HG02852 (cell line): Measurements from ENCODE around the gene NDUFA6.
"Not testable (repeated sequence)": the region's sequence is repeated elsewhere in the genome, so short reads cannot be mapped to it uniquely, and the experiment has no call there.

Experiments
- ATAC-seq: cut with Tn5 transposase; IDR thresholded peaks from one replicate; pipeline ENCODE4 v1.9.1; 2021; ENCODE audit warnings: mild to moderate bottlenecking, moderate library complexity; ENCODE audit not compliant: unreplicated experiment

NDUFA6 gene

GRCh38 chr22:42090596-42091454 is at the start of gene NDUFA6:
Gene NDUFA6 (minus strand): TSS chr22:42090772. CDS start chr22:42090744, 28 bp downstream.
- ATAC-seq = peak; percentile 89

DNA sequence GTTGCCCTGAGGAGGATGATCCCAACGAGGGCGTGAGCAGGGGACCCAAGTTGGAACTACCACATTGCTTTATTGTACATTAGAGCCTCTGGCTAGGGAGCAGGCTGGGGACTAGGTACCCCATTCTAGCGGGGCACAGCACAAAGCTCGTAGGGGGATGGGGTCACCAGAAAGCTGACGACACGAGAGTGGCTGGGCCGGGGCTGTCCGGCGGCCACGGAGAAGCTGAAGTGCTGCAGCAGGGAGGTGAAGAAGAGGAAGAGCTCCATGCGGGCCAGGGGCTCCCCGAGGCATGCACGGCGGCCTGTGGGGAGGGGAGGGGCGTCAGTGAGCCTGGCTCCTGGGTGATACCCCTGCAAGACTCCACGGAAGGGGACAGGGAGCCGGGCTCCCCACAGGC is 49.6 kb upstream of the NDUFA6 start:
- ATAC-seq = not testable (repeated sequence)

- ATAC-seq = not testable (repeated sequence)
These were observed 48.9 kb upstream of the NDUFA6 start for GRCh38 chr22:42139508-42139907.

- ATAC-seq = no peak
These were observed 48.4 kb upstream of the NDUFA6 start for GRCh38 chr22:42138972-42139371.

- ATAC-seq = no peak
These were observed 47.7 kb upstream of the NDUFA6 start for GRCh38 chr22:42138122-42138770.

- ATAC-seq = not testable (repeated sequence)
These were observed 45.1 kb upstream of the NDUFA6 start for GRCh38 chr22:42135688-42136087.

- ATAC-seq = no peak
These were observed 43.8 kb upstream of the NDUFA6 start for GRCh38 chr22:42134100-42135020.

GRCh38 chr22:42132457-42132856 is 41.9 kb upstream of the NDUFA6 start:
- ATAC-seq = no peak

DNA sequence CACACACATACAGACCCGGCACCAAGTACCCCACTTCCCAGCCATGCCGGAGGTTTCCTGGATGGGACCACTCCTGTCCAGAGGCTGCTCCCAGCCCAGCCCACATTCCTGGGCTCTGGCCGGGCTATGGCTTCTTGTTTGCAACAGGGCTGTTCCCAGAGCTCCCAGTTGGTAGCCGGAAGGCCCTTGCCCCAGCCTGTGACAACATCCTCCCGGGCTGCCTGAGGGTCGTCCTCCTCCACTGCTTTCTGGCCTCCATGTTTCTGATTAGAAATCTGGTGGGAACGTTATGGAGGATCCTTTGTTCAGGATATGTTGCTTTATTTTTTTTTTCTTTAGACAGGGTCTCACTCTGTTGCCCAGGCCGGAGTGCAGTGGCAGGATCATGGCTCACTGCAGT is 41.0 kb upstream of the NDUFA6 start:
- ATAC-seq = no peak

DNA sequence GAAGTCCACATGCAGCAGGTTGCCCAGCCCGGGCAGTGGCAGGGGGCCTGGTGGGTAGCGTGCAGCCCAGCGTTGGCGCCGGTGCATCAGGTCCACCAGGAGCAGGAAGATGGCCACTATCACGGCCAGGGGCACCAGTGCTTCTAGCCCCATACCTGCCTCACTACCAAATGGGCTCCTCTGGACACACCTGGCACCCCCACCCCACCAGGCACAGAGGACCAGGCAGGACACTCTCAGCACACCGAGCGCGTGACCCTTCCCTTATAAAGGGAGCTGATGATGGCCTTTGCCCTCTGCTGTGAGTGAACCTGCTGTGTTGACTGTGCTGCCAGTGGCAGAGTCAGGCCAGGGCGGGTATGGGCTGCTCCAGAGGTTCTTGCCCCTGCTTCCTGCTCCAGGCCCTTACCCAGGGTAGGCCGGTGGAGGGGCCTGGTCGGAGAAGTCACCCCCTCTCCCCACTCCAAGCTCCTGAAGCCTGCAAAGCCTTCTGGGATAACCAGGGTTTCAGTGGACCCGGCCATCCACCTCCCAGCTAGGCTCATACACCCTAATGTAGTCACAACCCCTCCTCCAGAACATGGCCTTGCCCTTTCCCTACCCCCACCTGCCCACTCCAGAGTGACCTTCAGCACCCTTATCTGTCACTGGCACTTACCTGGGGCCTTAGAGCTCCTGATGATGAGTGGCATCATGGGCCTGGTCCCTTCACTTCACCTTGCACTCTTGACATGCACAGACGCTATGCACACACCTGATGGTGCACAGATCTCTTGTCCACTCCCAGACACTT is 40.3 kb upstream of the NDUFA6 start, which contains the start of gene CYP2D6:
Gene CYP2D6 (minus strand): TSS at position 172 of the 793 bp plus-strand sequence. CDS start 19 bp downstream, at position 153.
- ATAC-seq = not testable (repeated sequence)

- ATAC-seq = not testable (repeated sequence)
These were observed 39.6 kb upstream of the NDUFA6 start for GRCh38 chr22:42130182-42130581.

GRCh38 chr22:42128776-42129694 is 38.5 kb upstream of the NDUFA6 start:
- ATAC-seq = not testable (repeated sequence)

- not testable (repeated sequence) for ATAC-seq
These were observed 37.4 kb upstream of the NDUFA6 start for GRCh38 chr22:42128007-42128406.

DNA sequence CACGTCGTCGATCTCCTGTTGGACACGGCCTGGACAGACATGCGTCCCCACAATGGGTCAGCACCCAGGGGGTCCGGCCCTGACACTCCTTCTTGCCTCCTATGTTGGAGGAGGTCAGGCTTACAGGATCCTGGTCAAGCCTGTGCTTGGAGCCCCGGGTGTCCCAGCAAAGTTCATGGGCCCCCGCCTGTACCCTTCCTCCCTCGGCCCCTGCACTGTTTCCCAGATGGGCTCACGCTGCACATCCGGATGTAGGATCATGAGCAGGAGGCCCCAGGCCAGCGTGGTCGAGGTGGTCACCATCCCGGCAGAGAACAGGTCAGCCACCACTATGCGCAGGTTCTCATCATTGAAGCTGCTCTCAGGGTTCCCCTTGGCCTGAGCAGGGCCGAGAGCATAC is 37.0 kb upstream of the NDUFA6 start:
- no peak for ATAC-seq

DNA sequence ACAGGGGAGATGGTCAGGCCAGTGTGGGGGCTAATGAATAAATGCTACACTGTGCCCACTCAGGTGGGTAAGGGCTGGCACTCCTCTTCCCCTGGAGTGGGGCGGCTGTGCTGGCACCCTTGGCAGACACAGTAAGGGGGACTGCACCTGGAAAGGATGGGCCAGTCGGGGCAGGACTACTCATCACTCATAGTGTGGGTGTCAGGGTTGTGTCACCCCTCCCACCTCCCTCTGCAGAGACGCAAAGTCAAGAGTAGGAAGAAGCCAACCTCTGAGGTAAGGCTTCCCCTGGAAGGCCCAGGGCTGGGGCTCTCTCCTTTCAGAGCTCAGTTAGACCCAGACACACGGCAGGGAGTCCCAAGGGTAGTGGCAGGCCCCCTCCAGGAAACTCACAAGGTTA is 33.0 kb upstream of the NDUFA6 start:
- not testable (repeated sequence) for ATAC-seq

DNA sequence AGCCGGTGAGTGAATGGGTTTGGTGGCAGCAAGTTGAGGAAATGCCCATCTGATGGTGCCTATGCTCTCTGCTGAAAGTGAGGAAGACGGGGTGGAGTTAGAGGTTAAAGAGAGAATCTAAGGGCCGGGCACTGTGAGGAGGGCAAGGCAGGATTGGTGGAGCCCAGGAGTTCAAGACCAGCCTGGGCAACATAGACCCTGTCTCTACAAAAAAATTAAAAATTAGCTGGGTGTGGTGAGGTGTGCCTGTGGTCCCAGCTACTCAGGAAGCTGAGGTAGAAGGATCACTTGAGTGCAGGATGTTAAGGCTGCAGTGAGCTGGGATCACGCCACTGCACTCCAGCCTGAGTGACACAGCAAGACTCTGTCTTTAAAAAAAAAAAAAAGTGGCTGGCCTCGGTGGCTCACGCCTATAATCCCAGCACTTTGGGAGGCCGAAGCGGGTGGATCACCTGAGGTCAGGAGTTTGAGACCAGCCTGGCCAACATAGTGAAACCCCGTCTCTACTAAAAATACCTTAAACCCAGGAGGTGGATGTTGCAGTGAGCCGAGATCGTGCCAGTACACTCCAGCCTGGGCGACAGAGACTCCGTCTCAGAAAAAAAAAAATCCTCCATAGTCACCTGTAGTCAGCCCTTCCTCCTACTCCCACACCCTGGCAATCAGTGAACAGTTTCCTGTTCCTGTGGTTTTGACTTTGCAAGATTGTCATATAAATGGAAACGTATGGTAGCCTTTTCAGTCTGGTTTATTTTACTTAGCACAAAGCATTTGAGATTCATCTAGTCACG is 29.9 kb upstream of the NDUFA6 start:
- not testable (repeated sequence) for ATAC-seq

DNA sequence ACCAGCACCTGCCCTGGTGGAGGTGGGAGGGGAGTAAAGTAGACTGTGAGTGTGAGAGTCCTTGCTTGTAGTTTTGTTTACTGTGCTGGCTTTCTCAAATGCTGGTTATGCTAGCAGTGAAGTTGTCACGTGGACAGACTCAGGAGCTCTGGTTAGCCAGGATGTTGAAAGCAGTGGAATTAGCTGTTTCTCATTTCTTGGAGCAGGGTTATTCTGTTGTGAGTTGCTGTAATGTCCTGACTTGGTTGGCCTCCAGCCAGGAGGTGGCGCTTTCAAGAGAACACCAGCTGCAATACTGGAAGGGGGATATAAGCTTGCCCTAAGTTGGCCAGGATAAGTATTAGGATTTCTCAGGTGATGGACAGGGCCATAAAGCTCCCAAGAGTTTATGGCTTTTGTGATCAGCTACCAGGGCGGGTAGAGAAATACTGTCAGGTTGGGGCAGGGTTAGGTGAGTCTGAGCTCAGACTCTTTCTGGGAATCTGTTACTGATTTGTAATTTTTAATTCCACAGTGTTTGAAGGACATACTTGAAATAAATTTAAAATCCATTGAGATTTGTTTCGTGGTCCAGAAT is 26.4 kb upstream of the NDUFA6 start:
- ATAC-seq = no peak

GRCh38 chr22:42115420-42115830 is 24.9 kb upstream of the NDUFA6 start:
- ATAC-seq = not testable (repeated sequence)
